HG02588 (cell line): ENCODE data around the gene SMOC1.

ENCODE experiments used
- ATAC-seq: cut with Tn5 transposase; IDR thresholded peaks from one replicate; pipeline ENCODE4 v1.9.1; 2021; ENCODE audit warnings: mild to moderate bottlenecking, moderate library complexity; ENCODE audit not compliant: unreplicated experiment

The SMOC1 gene

GRCh38 chr14:69879175-69880043 is at the start of gene SMOC1:
Gene SMOC1, plus strand, starts transcription at chr14:69879416. Its CDS starts 263 bp downstream, at chr14:69879679.
- ATAC-seq = no peak

GRCh38 chr14:69838881-69839416 is 40.3 kb upstream of the SMOC1 start:
- no peak for ATAC-seq

GRCh38 chr14:69839661-69840060 is 39.6 kb upstream of the SMOC1 start:
- no peak for ATAC-seq

- ATAC-seq = no peak
Observed at GRCh38 chr14:69841656-69842055, 37.6 kb upstream of the SMOC1 start.

- ATAC-seq = no peak
Observed at GRCh38 chr14:69842686-69843420, 36.4 kb upstream of the SMOC1 start.

- ATAC-seq = no peak
Observed at GRCh38 chr14:69844171-69844570, 35.0 kb upstream of the SMOC1 start.

GRCh38 chr14:69845050-69845581 is 34.1 kb upstream of the SMOC1 start:
- ATAC-seq = no peak

- ATAC-seq = no peak
Observed at GRCh38 chr14:69845787-69846186, 33.4 kb upstream of the SMOC1 start.

GRCh38 chr14:69848156-69848555 is 31.1 kb upstream of the SMOC1 start:
- ATAC-seq = no peak

GRCh38 chr14:69848903-69849391 is 30.3 kb upstream of the SMOC1 start:
- ATAC-seq = no peak

GRCh38 chr14:69850086-69850735 is 29.0 kb upstream of the SMOC1 start:
- ATAC-seq = no peak

- ATAC-seq = no peak
Observed at GRCh38 chr14:69850736-69851112, 28.5 kb upstream of the SMOC1 start.

GRCh38 chr14:69852531-69853321 is 26.5 kb upstream of the SMOC1 start:
- ATAC-seq = no peak

GRCh38 chr14:69853774-69854173 is 25.4 kb upstream of the SMOC1 start:
- no peak for ATAC-seq

GRCh38 chr14:69854598-69854997 is 24.6 kb upstream of the SMOC1 start:
- no peak for ATAC-seq

- no peak for ATAC-seq
Observed at GRCh38 chr14:69855180-69855832, 23.9 kb upstream of the SMOC1 start.

GRCh38 chr14:69858801-69859200 is 20.4 kb upstream of the SMOC1 start:
- ATAC-seq = no peak

GRCh38 chr14:69859591-69859990 is 19.6 kb upstream of the SMOC1 start:
- no peak for ATAC-seq

GRCh38 chr14:69860221-69860620 is 19.0 kb upstream of the SMOC1 start:
- ATAC-seq = no peak
